ENCODE results near the gene PALD1.
A peak's percentile ranks its signal among the peaks of the same experiment; 100 is the strongest.

The PALD1 gene

GRCh38 chr10:70589762-70590654 lies 111.4 kb downstream of the PALD1 start:
- DNase-seq (ENCODE audit: low spot score) = peak; percentile 64

- no peak for DNase-seq (ENCODE audit: low spot score)
Measured at GRCh38 chr10:70590655-70591416, 112.3 kb downstream of the PALD1 start.

GRCh38 chr10:70592186-70592735 lies 113.7 kb downstream of the PALD1 start:
- no peak for DNase-seq (ENCODE audit: low spot score)

GRCh38 chr10:70592746-70593512 lies 114.4 kb downstream of the PALD1 start:
- DNase-seq (ENCODE audit: low spot score) = no peak

GRCh38 chr10:70593513-70593890 lies 114.9 kb downstream of the PALD1 start:
- DNase-seq (ENCODE audit: low spot score) = no peak

- no peak for DNase-seq (ENCODE audit: low spot score)
Measured at GRCh38 chr10:70594161-70594560, 115.6 kb downstream of the PALD1 start.

GRCh38 chr10:70595566-70596016 lies 117.0 kb downstream of the PALD1 start:
- DNase-seq (ENCODE audit: low spot score) = no peak

GRCh38 chr10:70596110-70596798 lies 117.7 kb downstream of the PALD1 start:
- DNase-seq (ENCODE audit: low spot score) = peak; percentile 74

- no peak for DNase-seq (ENCODE audit: low spot score)
Measured at GRCh38 chr10:70596860-70597809, 118.6 kb downstream of the PALD1 start.

- DNase-seq (ENCODE audit: low spot score) = no peak
Measured at GRCh38 chr10:70597856-70598815, 119.6 kb downstream of the PALD1 start.

- no peak for DNase-seq (ENCODE audit: low spot score)
Measured at GRCh38 chr10:70598857-70599295, 120.3 kb downstream of the PALD1 start.

GRCh38 chr10:70599319-70599718 lies 120.8 kb downstream of the PALD1 start:
- DNase-seq (ENCODE audit: low spot score) = no peak

GRCh38 chr10:70599791-70600190 lies 121.2 kb downstream of the PALD1 start:
- DNase-seq (ENCODE audit: low spot score) = no peak

GRCh38 chr10:70600512-70601395 lies 122.2 kb downstream of the PALD1 start:
- no peak for DNase-seq (ENCODE audit: low spot score)

- no peak for DNase-seq (ENCODE audit: low spot score)
Measured at GRCh38 chr10:70601746-70602145, 123.2 kb downstream of the PALD1 start.

- DNase-seq (ENCODE audit: low spot score) = no peak
Measured at GRCh38 chr10:70602665-70603448, 124.3 kb downstream of the PALD1 start, which contains the start of gene PRF1. Gene PRF1 (minus strand): TSS chr10:70602741. CDS start chr10:70600902, 1,839 bp downstream.

- DNase-seq (ENCODE audit: low spot score) = no peak
Measured at GRCh38 chr10:70603449-70603801, 124.9 kb downstream of the PALD1 start.

Measured in pons (tissue), 1 donor.